ENCODE results near the gene IL26.

GRCh38 chr12:68190301-68190700 lies 35.3 kb downstream of the IL26 start:
- TF ChIP-seq CTCF (IDR thresholded peaks at IDR 0.05; ENCODE audit: insufficient read depth, low read depth, low read length) (no peak), EZH2 (IDR thresholded peaks at IDR 0.05; ENCODE audit: insufficient read depth, low read length) (no peak)
